Panc1 (cell line): ENCODE measurements around the gene CAMK1D. TPM values are rescaled to one million over a fixed set of nuclear protein-coding genes. Genes with fewer than 3 reads are reported as not detected.

Experiments used
- ATAC-seq: fragments of 200-7000 bp; cut with Tn5 transposase; 2 replicates; pipeline ENCODE4 v1.9.1; 2020; ENCODE audit warnings: mild to moderate bottlenecking, moderate library complexity
- BruUV-seq: library from RNA; stranded (reverse); fragments of 400-500 nt; replicated peaks from 2 replicates; lab custom pipeline; 2021; lab: Mats Ljungman, UMichigan
- CTCF ChIA-PET: fragments of 300-600 bp; sonication (Branson Sonifier 250); formaldehyde crosslinking; loops from one replicate; lab custom pipeline; 2022; ENCODE audit warnings: antibody characterized with exemption; lab: Charles Lee
- POLR2A ChIA-PET: fragments of 300-600 bp; sonication (Branson Sonifier 250); formaldehyde crosslinking; loops from one replicate; lab custom pipeline; 2022; ENCODE audit warnings: antibody characterized with exemption; lab: Charles Lee
- DNase-seq: peaks from one replicate; pipeline ENCODE4 v3.0.0-alpha.2; 2010; ENCODE audit warnings: low read depth, low spot score
- H3K27ac ChIP-seq: 2 replicates; pipeline ENCODE4 v1.5.1; 2011; ENCODE audit warnings: mild to moderate bottlenecking, low read length, inconsistent platforms
- H3K27me3 ChIP-seq: fragments of 200-500 bp; sonication (Bioruptor generic); 2 replicates; pipeline ENCODE4 v1.6.0; 2014; ENCODE audit warnings: low read length, inconsistent platforms; ENCODE audit not compliant: control insufficient read depth, insufficient read depth
- H3K36me3 ChIP-seq: fragments of 200-500 bp; sonication (Bioruptor generic); 2 replicates; pipeline ENCODE4 v1.5.1; 2014; ENCODE audit warnings: inconsistent platforms, mild to moderate bottlenecking, low read length, moderate library complexity; ENCODE audit not compliant: control insufficient read depth, insufficient read depth
- H3K4me1 ChIP-seq: 2 replicates; pipeline ENCODE4 v1.5.1; 2011; ENCODE audit warnings: inconsistent platforms, mild to moderate bottlenecking, low read length, moderate library complexity; ENCODE audit not compliant: control insufficient read depth, insufficient read depth
- H3K4me3 ChIP-seq, 2 experiments: 2 replicates each; pipeline ENCODE4 v1.5.1; 2011 to 2012; ENCODE audit warnings: low read depth in 2 of 2, low read length in 2 of 2, mild to moderate bottlenecking in 2 of 2, inconsistent platforms in 1 of 2, moderate library complexity in 1 of 2
- H3K9me3 ChIP-seq: fragments of 200-500 bp; sonication (Bioruptor generic); 2 replicates; pipeline ENCODE4 v1.5.1; 2014; ENCODE audit warnings: low read depth, mild to moderate bottlenecking, inconsistent platforms, low read length, moderate library complexity; ENCODE audit not compliant: control insufficient read depth, insufficient read depth
- POLR2AphosphoS5 ChIP-seq: IDR thresholded peaks from 2 replicates; pipeline ENCODE4 v1.6.1; 2012; ENCODE audit warnings: mild to moderate bottlenecking, low read depth, low read length, moderate library complexity
- SIN3A ChIP-seq: IDR thresholded peaks from 2 replicates; pipeline ENCODE4 v1.6.1; 2012; ENCODE audit warnings: low read depth, mild to moderate bottlenecking, low read length, moderate library complexity, borderline replicate concordance; ENCODE audit not compliant: insufficient read depth
- TCF7L2 ChIP-seq: IDR thresholded peaks from 2 replicates; pipeline ENCODE4 v1.6.1; 2011; ENCODE audit warnings: mild to moderate bottlenecking, low read depth, low read length, inconsistent platforms
- in situ Hi-C: cut with HindIII; loops from 2 replicates; pipeline ENCODE4 v1.10.0; 2016; ENCODE audit warnings: low sequenced_read_pairs, low pct_unique_long_range_greater_than_20kb
- intact Hi-C: fragments of 100-400 bp; cut with micrococcal nuclease; formaldehyde crosslinking; loops from one replicate; pipeline ENCODE4 v1.10.0; 2022; ENCODE audit not compliant: unreplicated experiment
- total RNA-seq: library from RNA; stranded (reverse); gene quantifications from one replicate; pipeline ENCODE4 v1.2.1, GENCODE V29; 2021; ENCODE audit not compliant: unreplicated experiment
- TF ChIP-seq, protein P1 (sequence below): fragments of 450-650 bp; IDR thresholded peaks from 2 replicates; pipeline ENCODE4 v1.5.1; 2017; ENCODE audit warnings: mild to moderate bottlenecking
- TF ChIP-seq, protein P2 (sequence below), 2 experiments: IDR thresholded peaks; 2 replicates each; pipeline ENCODE4 v1.6.1; 2011 to 2012; ENCODE audit warnings: low read depth in 2 of 2, control low read depth in 1 of 2, low read length in 1 of 2, mild to moderate bottlenecking in 1 of 2, moderate library complexity in 1 of 2; ENCODE audit not compliant: insufficient read depth in 1 of 2

The CAMK1D gene
- total RNA-seq, 1 experiment from 2014 or later = 5.7 TPM

DNA sequence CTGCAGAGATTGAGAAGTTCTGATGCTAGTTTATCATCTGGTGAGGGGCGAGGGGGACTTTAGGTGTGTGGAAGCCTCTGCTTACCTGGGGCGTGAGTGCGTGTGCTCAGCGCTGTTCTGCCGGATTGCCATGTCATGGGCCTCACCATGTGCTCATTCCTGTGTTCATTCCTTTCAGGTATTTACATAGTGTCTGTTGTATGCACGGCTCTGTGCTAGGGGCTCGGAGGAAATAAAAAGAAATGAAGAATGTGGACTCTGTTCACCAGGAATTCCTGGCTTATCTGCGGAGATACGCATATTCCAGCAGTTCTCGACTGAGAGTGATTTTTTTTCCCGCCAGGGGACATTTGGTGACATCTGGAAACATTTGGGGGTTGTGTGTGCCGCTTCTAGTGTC lies 152.0 kb downstream of the CAMK1D start:
- intact Hi-C loops = no loop called here
- in situ Hi-C loops = no loop called here
- Histone ChIP-seq H3K27me3 (no peaks in the 10 kb centered on the region), H3K4me3 (no peak overlapping the region), H3K27ac (no peak overlapping the region), H3K4me1 (no peaks in the 10 kb centered on the region), H3K9me3 (no peaks in the 10 kb centered on the region), H3K36me3 (no peaks in the 10 kb centered on the region)
- no peak for ATAC-seq
- TF ChIP-seq, protein P1, sequence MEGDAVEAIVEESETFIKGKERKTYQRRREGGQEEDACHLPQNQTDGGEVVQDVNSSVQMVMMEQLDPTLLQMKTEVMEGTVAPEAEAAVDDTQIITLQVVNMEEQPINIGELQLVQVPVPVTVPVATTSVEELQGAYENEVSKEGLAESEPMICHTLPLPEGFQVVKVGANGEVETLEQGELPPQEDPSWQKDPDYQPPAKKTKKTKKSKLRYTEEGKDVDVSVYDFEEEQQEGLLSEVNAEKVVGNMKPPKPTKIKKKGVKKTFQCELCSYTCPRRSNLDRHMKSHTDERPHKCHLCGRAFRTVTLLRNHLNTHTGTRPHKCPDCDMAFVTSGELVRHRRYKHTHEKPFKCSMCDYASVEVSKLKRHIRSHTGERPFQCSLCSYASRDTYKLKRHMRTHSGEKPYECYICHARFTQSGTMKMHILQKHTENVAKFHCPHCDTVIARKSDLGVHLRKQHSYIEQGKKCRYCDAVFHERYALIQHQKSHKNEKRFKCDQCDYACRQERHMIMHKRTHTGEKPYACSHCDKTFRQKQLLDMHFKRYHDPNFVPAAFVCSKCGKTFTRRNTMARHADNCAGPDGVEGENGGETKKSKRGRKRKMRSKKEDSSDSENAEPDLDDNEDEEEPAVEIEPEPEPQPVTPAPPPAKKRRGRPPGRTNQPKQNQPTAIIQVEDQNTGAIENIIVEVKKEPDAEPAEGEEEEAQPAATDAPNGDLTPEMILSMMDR = no peak
- no peak for TF ChIP-seq POLR2AphosphoS5
- ChIA-PET CTCF (no interaction called here), POLR2A (no interaction called here)
- DNase-seq = no peak
- no TSS peak for BruUV-seq

DNA sequence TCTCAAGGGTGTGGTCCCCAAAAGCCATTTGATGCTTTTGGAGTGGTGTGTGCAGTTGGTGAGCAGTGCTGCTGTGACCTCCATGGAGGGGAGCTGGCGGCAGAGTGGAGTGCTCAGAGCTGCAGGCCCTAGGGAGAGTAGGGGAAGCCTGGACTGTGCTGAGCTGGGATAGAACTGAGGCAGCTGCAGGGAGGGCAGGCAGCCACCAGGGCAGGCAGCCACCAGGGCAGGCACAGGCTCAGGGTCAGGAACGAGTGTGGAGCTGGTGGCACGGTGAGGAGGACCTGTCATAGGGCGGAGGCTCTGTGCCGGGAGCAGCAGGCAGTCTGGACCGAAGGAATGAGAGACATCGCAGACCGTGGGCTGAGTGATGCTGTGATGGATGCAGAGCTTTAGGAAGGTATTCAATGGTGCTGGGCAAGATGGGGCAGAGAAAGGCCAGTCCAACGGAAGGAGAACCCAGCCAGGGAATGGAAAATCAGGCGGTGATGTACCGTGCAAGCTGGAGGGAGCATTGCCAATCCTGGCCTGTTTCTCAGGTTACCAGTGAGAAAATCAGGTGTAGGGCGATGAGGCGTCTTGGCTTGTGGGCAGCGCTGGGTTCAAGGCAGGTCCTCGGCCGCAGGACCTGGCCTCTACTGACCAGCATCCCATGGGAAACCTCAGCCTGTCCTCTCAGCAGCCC lies 152.6 kb downstream of the CAMK1D start:
- TF ChIP-seq TCF7L2 (no peak), POLR2AphosphoS5 (no peak), SIN3A (no peak)
- TF ChIP-seq, protein P1 = no peak
- TF ChIP-seq, protein P2, sequence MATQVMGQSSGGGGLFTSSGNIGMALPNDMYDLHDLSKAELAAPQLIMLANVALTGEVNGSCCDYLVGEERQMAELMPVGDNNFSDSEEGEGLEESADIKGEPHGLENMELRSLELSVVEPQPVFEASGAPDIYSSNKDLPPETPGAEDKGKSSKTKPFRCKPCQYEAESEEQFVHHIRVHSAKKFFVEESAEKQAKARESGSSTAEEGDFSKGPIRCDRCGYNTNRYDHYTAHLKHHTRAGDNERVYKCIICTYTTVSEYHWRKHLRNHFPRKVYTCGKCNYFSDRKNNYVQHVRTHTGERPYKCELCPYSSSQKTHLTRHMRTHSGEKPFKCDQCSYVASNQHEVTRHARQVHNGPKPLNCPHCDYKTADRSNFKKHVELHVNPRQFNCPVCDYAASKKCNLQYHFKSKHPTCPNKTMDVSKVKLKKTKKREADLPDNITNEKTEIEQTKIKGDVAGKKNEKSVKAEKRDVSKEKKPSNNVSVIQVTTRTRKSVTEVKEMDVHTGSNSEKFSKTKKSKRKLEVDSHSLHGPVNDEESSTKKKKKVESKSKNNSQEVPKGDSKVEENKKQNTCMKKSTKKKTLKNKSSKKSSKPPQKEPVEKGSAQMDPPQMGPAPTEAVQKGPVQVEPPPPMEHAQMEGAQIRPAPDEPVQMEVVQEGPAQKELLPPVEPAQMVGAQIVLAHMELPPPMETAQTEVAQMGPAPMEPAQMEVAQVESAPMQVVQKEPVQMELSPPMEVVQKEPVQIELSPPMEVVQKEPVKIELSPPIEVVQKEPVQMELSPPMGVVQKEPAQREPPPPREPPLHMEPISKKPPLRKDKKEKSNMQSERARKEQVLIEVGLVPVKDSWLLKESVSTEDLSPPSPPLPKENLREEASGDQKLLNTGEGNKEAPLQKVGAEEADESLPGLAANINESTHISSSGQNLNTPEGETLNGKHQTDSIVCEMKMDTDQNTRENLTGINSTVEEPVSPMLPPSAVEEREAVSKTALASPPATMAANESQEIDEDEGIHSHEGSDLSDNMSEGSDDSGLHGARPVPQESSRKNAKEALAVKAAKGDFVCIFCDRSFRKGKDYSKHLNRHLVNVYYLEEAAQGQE (IDR thresholded peaks at IDR 0.05; ENCODE audit: insufficient read depth in 1 of 2, low read depth in 2 of 2, low read length in 1 of 2) = no peak
- Histone ChIP-seq H3K4me3 (no peak overlapping the region), H3K27ac (no peak overlapping the region), H3K9me3 (no peaks in the 10 kb centered on the region), H3K36me3 (no peaks in the 10 kb centered on the region), H3K27me3 (no peaks in the 10 kb centered on the region), H3K4me1 (no peaks in the 10 kb centered on the region)
- intact Hi-C loops = no loop called here
- DNase-seq (no peak), ATAC-seq (peak; percentile 62; the same call in 1 of the 2 replicates)
- no TSS peak for BruUV-seq
- ChIA-PET CTCF (no interaction called here), POLR2A (no interaction called here)
- in situ Hi-C loops = no loop called here
